Endothelial cell of umbilical vein (primary cell): Measurements from ENCODE around the gene ZNF124.

ENCODE experiments used
- CTCF ChIP-seq, 2 donors: IDR thresholded peaks; 1 replicate in 1 of 2; 2 replicates in 1 of 2; pipeline ENCODE4 v1.5.1; 2011; ENCODE audit warnings: low read length in 2 of 2, mild to moderate bottlenecking in 2 of 2, moderate library complexity in 2 of 2, control low read depth in 1 of 2, inconsistent platforms in 1 of 2, low read depth in 1 of 2; ENCODE audit not compliant: insufficient read depth in 1 of 2; ENCODE audit errors: extremely low read depth in 1 of 2
- POLR2A ChIP-seq: IDR thresholded peaks from 2 replicates; pipeline ENCODE4 v1.6.1; 2012; ENCODE audit warnings: low read depth, mild to moderate bottlenecking, control low read depth, low read length
- POLR2AphosphoS5 ChIP-seq: IDR thresholded peaks from 2 replicates; pipeline ENCODE4 v1.6.1; 2012; ENCODE audit warnings: low read depth, mild to moderate bottlenecking, control low read depth, low read length, moderate library complexity; ENCODE audit not compliant: insufficient read depth

GRCh38 chr1:247204177-247204647, 32.4 kb upstream of the ZNF124 start:
- TF ChIP-seq POLR2AphosphoS5 (no peak), CTCF (IDR thresholded peaks at IDR 0.05; ENCODE audit: extremely low read depth in 1 of 2, insufficient read depth in 1 of 2, low read depth in 1 of 2, low read length in 2 of 2) (no peak), POLR2A (no peak)
